Smooth muscle cell (in vitro differentiated cells): ENCODE data around the gene NFATC1. TPM values are rescaled to one million over a fixed set of nuclear protein-coding genes. Genes with fewer than 3 reads are reported as not detected.

ENCODE experiments used
- DNase-seq: peaks from one replicate; lab custom pipeline; 2025; ENCODE audit not compliant: unreplicated experiment; lab: John Stamatoyannopoulos, UW
- H2AFZ ChIP-seq: fragments of 200-600 bp; sonication (generic); 2 replicates; pipeline ENCODE4 v1.6.0; 2016; ENCODE audit warnings: antibody characterized with exemption, low read depth, mild to moderate bottlenecking
- H3F3A ChIP-seq: fragments of 200-600 bp; sonication (generic); 2 replicates; pipeline ENCODE4 v1.6.0; 2017; ENCODE audit warnings: antibody characterized with exemption, low read depth
- H3K27ac ChIP-seq: fragments of 200-600 bp; sonication (generic); 2 replicates; pipeline ENCODE4 v1.5.1; 2016; ENCODE audit warnings: low read depth, mild to moderate bottlenecking
- H3K27me3 ChIP-seq: fragments of 200-600 bp; sonication (generic); 2 replicates; pipeline ENCODE4 v1.6.1; 2016; ENCODE audit warnings: low read depth, mild to moderate bottlenecking
- H3K36me3 ChIP-seq: fragments of 200-600 bp; sonication (generic); 2 replicates; pipeline ENCODE4 v1.5.1; 2016; ENCODE audit warnings: low read depth
- H3K4me1 ChIP-seq: fragments of 200-600 bp; sonication (generic); 2 replicates; pipeline ENCODE4 v1.5.1; 2016; ENCODE audit warnings: low read depth
- H3K4me2 ChIP-seq: fragments of 200-600 bp; sonication (generic); 2 replicates; pipeline ENCODE4 v1.6.0; 2016; ENCODE audit warnings: mild to moderate bottlenecking
- H3K4me3 ChIP-seq: fragments of 200-600 bp; sonication (generic); 2 replicates; pipeline ENCODE4 v1.5.1; 2016; ENCODE audit warnings: mild to moderate bottlenecking
- H3K79me2 ChIP-seq: fragments of 200-600 bp; sonication (generic); 2 replicates; pipeline ENCODE4 v1.6.0; 2016; ENCODE audit warnings: low read depth, mild to moderate bottlenecking
- H3K9ac ChIP-seq: fragments of 200-600 bp; sonication (generic); 2 replicates; pipeline ENCODE4 v1.6.0; 2016; ENCODE audit warnings: low read depth
- H3K9me3 ChIP-seq: fragments of 200-600 bp; sonication (generic); replicated peaks from 2 replicates; pipeline ENCODE4 v1.5.1; 2016; ENCODE audit warnings: low read depth
- H4K20me1 ChIP-seq: fragments of 200-600 bp; sonication (generic); 2 replicates; pipeline ENCODE4 v1.6.0; 2016; ENCODE audit warnings: low read depth
- WGBS: methylation state at CpG from one replicate; pipeline ENCODE4 v1.1.7; 2016; ENCODE audit warnings: low lambda C conversion rate; 5-methylcytosine and 5-hydroxymethylcytosine counted together
- polyA plus RNA-seq: library from polyadenylated mRNA; unstranded; fragments of >200 nt; fragmentation: Nextera tagmentation; extraction: Ambion mirVana; gene quantifications from 2 replicates; pipeline ENCODE4 v1.2.1, GENCODE V29; 2016
- total RNA-seq: library from RNA; depleted of rRNA; stranded (reverse); fragments of >200 nt; gene quantifications from 2 replicates; pipeline ENCODE4 v1.2.3, GENCODE V29; 2014
- TF ChIP-seq, protein P1 (sequence below): fragments of 200-600 bp; sonication (generic); IDR thresholded peaks from 2 replicates; pipeline ENCODE4 v1.5.1; 2017; ENCODE audit warnings: borderline replicate concordance, mild to moderate bottlenecking, antibody characterized with exemption; ENCODE audit not compliant: insufficient read depth, poor library complexity, severe bottlenecking

The NFATC1 gene
- total and polyA plus RNA-seq, 2 experiments from 2014 or later: 13.1 to 19.2 TPM

DNA sequence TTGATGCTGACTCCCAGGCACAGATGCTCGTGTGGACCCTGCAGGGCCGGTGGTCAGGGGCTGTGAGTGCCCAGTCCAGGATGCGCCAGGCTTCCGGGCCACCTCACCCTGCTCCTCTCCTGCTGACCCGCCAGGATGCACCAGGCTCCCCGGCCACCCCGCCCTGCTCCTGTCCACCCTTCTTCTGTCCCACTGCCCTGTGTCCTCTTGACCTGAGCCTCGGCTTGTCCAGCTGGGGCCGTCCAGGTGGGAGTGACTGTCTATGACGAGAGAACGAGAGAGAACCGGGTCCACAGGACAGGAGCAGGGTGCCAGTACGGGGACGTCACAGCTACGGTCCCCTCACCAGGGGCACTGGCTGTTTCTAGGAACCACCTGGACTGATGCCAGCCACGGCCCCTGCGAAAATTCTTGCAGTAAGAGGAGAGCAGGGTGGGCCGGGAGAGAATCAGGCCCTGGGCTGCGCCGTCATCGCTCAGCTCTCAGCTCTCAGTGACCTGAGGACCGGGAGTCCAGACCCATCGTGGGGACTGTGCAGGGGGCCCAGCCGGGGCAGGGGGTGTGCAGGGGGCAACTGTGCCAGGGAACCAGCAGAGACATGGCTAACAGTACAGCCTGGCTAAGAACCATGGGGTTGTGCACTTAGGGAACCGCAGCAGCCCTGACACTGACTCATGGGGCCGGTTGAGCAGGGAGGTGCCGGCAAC, 12.9 kb upstream of the NFATC1 start:
- no peaks in the 10 kb centered on the region for H3K4me1 ChIP-seq
- H3K36me3 ChIP-seq: no peaks in the 10 kb centered on the region
- no peak overlapping the region for H3K4me2 ChIP-seq
- H3K79me2 ChIP-seq: no peaks in the 10 kb centered on the region
- no peaks in the 10 kb centered on the region for H3K9me3 ChIP-seq
- DNase-seq: no peak
- WGBS: 95% methylated on average over 27 of the region's 27 CpGs
- no peak overlapping the region for H2AFZ ChIP-seq
- no peaks in the 10 kb centered on the region for H4K20me1 ChIP-seq
- no peaks in the 10 kb centered on the region for H3F3A ChIP-seq
- H3K4me3 ChIP-seq: no peak overlapping the region
- H3K9ac ChIP-seq: no peak overlapping the region
- H3K27me3 ChIP-seq: no peaks in the 10 kb centered on the region
- H3K27ac ChIP-seq: no peak overlapping the region
- TF ChIP-seq, protein P1, sequence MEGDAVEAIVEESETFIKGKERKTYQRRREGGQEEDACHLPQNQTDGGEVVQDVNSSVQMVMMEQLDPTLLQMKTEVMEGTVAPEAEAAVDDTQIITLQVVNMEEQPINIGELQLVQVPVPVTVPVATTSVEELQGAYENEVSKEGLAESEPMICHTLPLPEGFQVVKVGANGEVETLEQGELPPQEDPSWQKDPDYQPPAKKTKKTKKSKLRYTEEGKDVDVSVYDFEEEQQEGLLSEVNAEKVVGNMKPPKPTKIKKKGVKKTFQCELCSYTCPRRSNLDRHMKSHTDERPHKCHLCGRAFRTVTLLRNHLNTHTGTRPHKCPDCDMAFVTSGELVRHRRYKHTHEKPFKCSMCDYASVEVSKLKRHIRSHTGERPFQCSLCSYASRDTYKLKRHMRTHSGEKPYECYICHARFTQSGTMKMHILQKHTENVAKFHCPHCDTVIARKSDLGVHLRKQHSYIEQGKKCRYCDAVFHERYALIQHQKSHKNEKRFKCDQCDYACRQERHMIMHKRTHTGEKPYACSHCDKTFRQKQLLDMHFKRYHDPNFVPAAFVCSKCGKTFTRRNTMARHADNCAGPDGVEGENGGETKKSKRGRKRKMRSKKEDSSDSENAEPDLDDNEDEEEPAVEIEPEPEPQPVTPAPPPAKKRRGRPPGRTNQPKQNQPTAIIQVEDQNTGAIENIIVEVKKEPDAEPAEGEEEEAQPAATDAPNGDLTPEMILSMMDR: no peak

DNA sequence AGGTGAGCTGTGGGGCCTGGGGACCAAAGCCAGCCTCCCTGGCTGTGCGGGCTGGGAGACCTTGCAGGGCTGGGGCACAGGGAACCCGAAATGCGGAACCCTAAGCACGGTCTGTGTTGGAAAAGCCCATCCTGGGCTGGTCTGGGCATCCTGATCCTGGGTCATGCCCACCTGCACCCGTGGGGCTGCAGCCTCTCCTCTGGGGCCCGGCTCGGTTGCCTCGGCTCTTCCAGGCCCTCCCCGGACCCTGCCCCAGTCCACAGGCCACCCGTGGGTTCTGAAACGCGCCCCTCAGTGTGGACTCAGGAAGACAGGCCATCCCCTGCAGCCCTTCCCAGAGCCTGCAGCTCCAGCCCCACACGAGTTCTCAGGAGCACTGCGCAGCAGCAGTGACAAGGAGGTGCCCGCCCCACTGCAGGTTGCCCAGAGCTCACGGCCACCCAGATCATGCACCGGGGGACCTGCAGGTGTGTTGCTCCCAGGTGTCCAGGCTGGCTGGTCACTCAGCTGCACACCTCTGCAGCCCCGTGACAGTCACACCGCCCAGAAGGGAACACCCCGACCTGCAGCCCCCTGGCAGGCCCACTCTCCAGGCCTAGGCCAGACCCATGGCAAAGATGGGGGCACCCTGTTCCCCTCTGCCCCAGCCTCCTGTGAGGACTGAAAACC, 12.2 kb upstream of the NFATC1 start:
- no peak for DNase-seq
- Histone ChIP-seq H3K9ac (no peak overlapping the region), H3K4me3 (no peak overlapping the region), H4K20me1 (no peaks in the 10 kb centered on the region), H2AFZ (no peak overlapping the region), H3K4me1 (no peaks in the 10 kb centered on the region), H3K4me2 (no peak overlapping the region), H3K9me3 (no peaks in the 10 kb centered on the region), H3K79me2 (no peaks in the 10 kb centered on the region), H3K27me3 (no peaks in the 10 kb centered on the region), H3K36me3 (no peaks in the 10 kb centered on the region), H3F3A (no peaks in the 10 kb centered on the region), H3K27ac (no peak overlapping the region)
- TF ChIP-seq, protein P1: no peak
- WGBS: 88% methylated on average over 20 of the region's 20 CpGs

DNA sequence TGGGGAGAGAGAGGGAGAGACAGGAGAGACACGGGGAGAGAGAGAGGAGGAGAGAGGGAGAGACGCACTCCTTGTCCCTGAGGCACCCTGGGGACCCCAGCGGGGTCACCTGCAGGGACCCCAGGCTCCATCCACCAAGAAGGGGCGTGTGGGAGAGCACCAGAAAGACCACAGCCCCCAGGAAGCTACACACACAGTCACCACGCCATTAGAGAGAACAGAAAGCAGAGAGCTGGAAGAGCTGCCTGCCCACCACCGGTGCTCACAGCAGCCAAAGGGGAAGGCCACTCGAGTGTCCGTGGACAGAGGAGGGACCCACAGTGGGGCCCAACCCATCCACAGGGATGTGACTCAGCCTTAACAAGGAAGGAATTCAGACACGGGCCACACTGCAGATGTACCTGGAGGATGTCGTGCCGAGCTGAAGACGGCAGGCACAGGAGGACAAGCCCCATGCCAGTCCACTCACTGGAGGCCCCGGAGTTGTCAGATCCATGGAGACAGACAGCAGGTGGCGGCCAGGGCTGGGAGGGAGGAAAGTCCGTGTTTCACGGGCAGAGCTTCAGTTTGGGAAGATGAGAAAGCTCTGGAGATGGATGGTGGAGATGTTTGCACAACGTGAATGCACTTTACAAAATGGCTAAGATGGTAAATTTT, 11.5 kb upstream of the NFATC1 start:
- Histone ChIP-seq H4K20me1 (no peaks in the 10 kb centered on the region), H3K4me1 (no peaks in the 10 kb centered on the region), H3K27me3 (peaks cover 4% of the 10 kb centered on the region), H3K79me2 (no peaks in the 10 kb centered on the region), H3K36me3 (no peaks in the 10 kb centered on the region), H3K4me3 (no peak overlapping the region), H3K9me3 (no peaks in the 10 kb centered on the region), H3K27ac (no peak overlapping the region), H3F3A (no peaks in the 10 kb centered on the region), H3K4me2 (no peak overlapping the region), H3K9ac (no peak overlapping the region), H2AFZ (no peak overlapping the region)
- TF ChIP-seq, protein P1: no peak
- DNase-seq: no peak
- WGBS: 82% methylated on average over 16 of the region's 17 CpGs
